Measurements from ENCODE around the gene RBM17.

The RBM17 gene

GRCh38 chr10:6083523-6084475 lies 5.0 kb upstream of the RBM17 start:
- no peaks in the 10 kb centered on the region for H3K36me3 ChIP-seq (ENCODE audit: control insufficient read depth, insufficient read depth, low read length)
- H3K4me3 ChIP-seq (ENCODE audit: low read depth, low read length), result no peak overlapping the region
- peaks cover 13% of the 10 kb centered on the region for H3K4me1 ChIP-seq (ENCODE audit: control insufficient read depth, insufficient read depth, low read length)
- no peak overlapping the region for H3K9ac ChIP-seq (ENCODE audit: low read length)
- no peak overlapping the region for H3K27ac ChIP-seq (ENCODE audit: low read depth, low read length)
- peaks cover 8% of the 10 kb centered on the region; the same call in 1 of the 2 replicates for H3K9me3 ChIP-seq (ENCODE audit: control insufficient read depth, insufficient read depth, low read depth, low read length)
- H3K27me3 ChIP-seq (ENCODE audit: control insufficient read depth, insufficient read depth, low read length), result no peaks in the 10 kb centered on the region

GRCh38 chr10:6086375-6087233 lies 2.2 kb upstream of the RBM17 start:
- H3K9ac ChIP-seq (ENCODE audit: low read length), result no peak overlapping the region
- no peaks in the 10 kb centered on the region for H3K27me3 ChIP-seq (ENCODE audit: control insufficient read depth, insufficient read depth, low read length)
- no peak overlapping the region for H3K4me3 ChIP-seq (ENCODE audit: low read depth, low read length)
- peaks cover 26% of the 10 kb centered on the region for H3K4me1 ChIP-seq (ENCODE audit: control insufficient read depth, insufficient read depth, low read length)
- H3K9me3 ChIP-seq (ENCODE audit: control insufficient read depth, insufficient read depth, low read depth, low read length), result peaks cover 4% of the 10 kb centered on the region; the same call in 1 of the 2 replicates
- no peaks in the 10 kb centered on the region for H3K36me3 ChIP-seq (ENCODE audit: control insufficient read depth, insufficient read depth, low read length)
- no peak overlapping the region for H3K27ac ChIP-seq (ENCODE audit: low read depth, low read length)

GRCh38 chr10:6089334-6090219 lies 743 bp downstream of the RBM17 start:
- H3K36me3 ChIP-seq (ENCODE audit: control insufficient read depth, insufficient read depth, low read length), result no peaks in the 10 kb centered on the region
- H3K27me3 ChIP-seq (ENCODE audit: control insufficient read depth, insufficient read depth, low read length), result no peaks in the 10 kb centered on the region
- peak overlapping the region; percentile 82 for H3K4me3 ChIP-seq (ENCODE audit: low read depth, low read length)
- peak overlapping the region; percentile 60; the same call in 1 of the 2 replicates for H3K27ac ChIP-seq (ENCODE audit: low read depth, low read length)
- peaks cover 20% of the 10 kb centered on the region for H3K4me1 ChIP-seq (ENCODE audit: control insufficient read depth, insufficient read depth, low read length)
- peak overlapping the region; percentile 88 for H3K9ac ChIP-seq (ENCODE audit: low read length)
- H3K9me3 ChIP-seq (ENCODE audit: control insufficient read depth, insufficient read depth, low read depth, low read length), result no peaks in the 10 kb centered on the region

GRCh38 chr10:6091630-6092029 lies 2.8 kb downstream of the RBM17 start:
- no peak overlapping the region for H3K9ac ChIP-seq (ENCODE audit: low read length)
- peak overlapping the region; percentile 0; the same call in 1 of the 2 replicates for H3K4me3 ChIP-seq (ENCODE audit: low read depth, low read length)

GRCh38 chr10:6092731-6093130 lies 3.9 kb downstream of the RBM17 start:
- H3K27ac ChIP-seq (ENCODE audit: low read depth, low read length), result no peak overlapping the region
- H3K27me3 ChIP-seq (ENCODE audit: control insufficient read depth, insufficient read depth, low read length), result no peaks in the 10 kb centered on the region
- no peaks in the 10 kb centered on the region for H3K9me3 ChIP-seq (ENCODE audit: control insufficient read depth, insufficient read depth, low read depth, low read length)
- H3K4me1 ChIP-seq (ENCODE audit: control insufficient read depth, insufficient read depth, low read length), result peaks cover 40% of the 10 kb centered on the region
- H3K4me3 ChIP-seq (ENCODE audit: low read depth, low read length), result no peak overlapping the region
- no peak overlapping the region for H3K9ac ChIP-seq (ENCODE audit: low read length)
- peaks cover 8% of the 10 kb centered on the region for H3K36me3 ChIP-seq (ENCODE audit: control insufficient read depth, insufficient read depth, low read length)

More at GRCh38 chr10:6091630-6092029, 2.8 kb downstream of the RBM17 start:
- Histone ChIP-seq H3K36me3 (ENCODE audit: control insufficient read depth, insufficient read depth, low read length) (no peaks in the 10 kb centered on the region), H3K4me1 (ENCODE audit: control insufficient read depth, insufficient read depth, low read length) (peaks cover 30% of the 10 kb centered on the region), H3K27me3 (ENCODE audit: control insufficient read depth, insufficient read depth, low read length) (no peaks in the 10 kb centered on the region), H3K27ac (ENCODE audit: low read depth, low read length) (no peak overlapping the region), H3K9me3 (ENCODE audit: control insufficient read depth, insufficient read depth, low read depth, low read length) (no peaks in the 10 kb centered on the region)

GRCh38 chr10:6095810-6096570 lies 7.2 kb downstream of the RBM17 start:
- Histone ChIP-seq H3K36me3 (ENCODE audit: control insufficient read depth, insufficient read depth, low read length) (peaks cover 33% of the 10 kb centered on the region), H3K4me1 (ENCODE audit: control insufficient read depth, insufficient read depth, low read length) (peaks cover 50% of the 10 kb centered on the region), H3K27ac (ENCODE audit: low read depth, low read length) (no peak overlapping the region; the same call in 1 of the 2 replicates), H3K9me3 (ENCODE audit: control insufficient read depth, insufficient read depth, low read depth, low read length) (no peaks in the 10 kb centered on the region), H3K4me3 (ENCODE audit: low read depth, low read length) (no peak overlapping the region), H3K27me3 (ENCODE audit: control insufficient read depth, insufficient read depth, low read length) (no peaks in the 10 kb centered on the region), H3K9ac (ENCODE audit: low read length) (no peak overlapping the region)

GRCh38 chr10:6097063-6097462 lies 8.2 kb downstream of the RBM17 start:
- Histone ChIP-seq H3K4me3 (ENCODE audit: low read depth, low read length) (no peak overlapping the region), H3K27ac (ENCODE audit: low read depth, low read length) (peak overlapping the region; percentile 76), H3K4me1 (ENCODE audit: control insufficient read depth, insufficient read depth, low read length) (peaks cover 51% of the 10 kb centered on the region), H3K27me3 (ENCODE audit: control insufficient read depth, insufficient read depth, low read length) (no peaks in the 10 kb centered on the region), H3K36me3 (ENCODE audit: control insufficient read depth, insufficient read depth, low read length) (peaks cover 43% of the 10 kb centered on the region), H3K9me3 (ENCODE audit: control insufficient read depth, insufficient read depth, low read depth, low read length) (no peaks in the 10 kb centered on the region), H3K9ac (ENCODE audit: low read length) (no peak overlapping the region)

GRCh38 chr10:6098156-6098555 lies 9.3 kb downstream of the RBM17 start:
- Histone ChIP-seq H3K27ac (ENCODE audit: low read depth, low read length) (no peak overlapping the region), H3K9me3 (ENCODE audit: control insufficient read depth, insufficient read depth, low read depth, low read length) (no peaks in the 10 kb centered on the region), H3K27me3 (ENCODE audit: control insufficient read depth, insufficient read depth, low read length) (no peaks in the 10 kb centered on the region), H3K4me1 (ENCODE audit: control insufficient read depth, insufficient read depth, low read length) (peaks cover 58% of the 10 kb centered on the region), H3K9ac (ENCODE audit: low read length) (no peak overlapping the region), H3K36me3 (ENCODE audit: control insufficient read depth, insufficient read depth, low read length) (peaks cover 54% of the 10 kb centered on the region), H3K4me3 (ENCODE audit: low read depth, low read length) (no peak overlapping the region)

GRCh38 chr10:6100370-6100769 lies 11.5 kb downstream of the RBM17 start:
- Histone ChIP-seq H3K4me3 (ENCODE audit: low read depth, low read length) (no peak overlapping the region), H3K9ac (ENCODE audit: low read length) (no peak overlapping the region), H3K27ac (ENCODE audit: low read depth, low read length) (no peak overlapping the region), H3K27me3 (ENCODE audit: control insufficient read depth, insufficient read depth, low read length) (no peaks in the 10 kb centered on the region), H3K4me1 (ENCODE audit: control insufficient read depth, insufficient read depth, low read length) (peaks cover 77% of the 10 kb centered on the region), H3K9me3 (ENCODE audit: control insufficient read depth, insufficient read depth, low read depth, low read length) (no peaks in the 10 kb centered on the region), H3K36me3 (ENCODE audit: control insufficient read depth, insufficient read depth, low read length) (peaks cover 71% of the 10 kb centered on the region)

GRCh38 chr10:6101181-6101580 lies 12.3 kb downstream of the RBM17 start:
- H3K36me3 ChIP-seq (ENCODE audit: control insufficient read depth, insufficient read depth, low read length), result peaks cover 76% of the 10 kb centered on the region
- no peak overlapping the region for H3K9ac ChIP-seq (ENCODE audit: low read length)
- no peak overlapping the region for H3K4me3 ChIP-seq (ENCODE audit: low read depth, low read length)
- H3K4me1 ChIP-seq (ENCODE audit: control insufficient read depth, insufficient read depth, low read length), result peaks cover 69% of the 10 kb centered on the region
- no peaks in the 10 kb centered on the region for H3K27me3 ChIP-seq (ENCODE audit: control insufficient read depth, insufficient read depth, low read length)
- H3K9me3 ChIP-seq (ENCODE audit: control insufficient read depth, insufficient read depth, low read depth, low read length), result no peaks in the 10 kb centered on the region
- no peak overlapping the region for H3K27ac ChIP-seq (ENCODE audit: low read depth, low read length)

Data from HUES6 (cell line).